ENCODE results near the gene TREX2.
"Not testable (repeated sequence)": the region's sequence is repeated elsewhere in the genome, so short reads cannot be mapped to it uniquely, and the experiment has no call there.

The TREX2 gene

GRCh38 chrX:153405426-153405825, 40.4 kb downstream of the TREX2 start:
- Histone ChIP-seq H3K27ac (ENCODE audit: insufficient read depth in 1 of 2, low read depth in 1 of 2, low read length in 2 of 2, poor library complexity in 1 of 2, severe bottlenecking in 2 of 2) (no peak overlapping the region), H3K27me3 (replicated peaks in 2 of 5; ENCODE audit: control insufficient read depth in 4 of 5, insufficient read depth in 5 of 5, low read length in 4 of 5) (peaks cover 0 to 8% (median 0%) of the 10 kb centered on the region in 5 experiments), H3K4me1 (ENCODE audit: control extremely low read depth in 1 of 4, control insufficient read depth in 4 of 4, insufficient read depth in 4 of 4, low read length in 3 of 4) (peaks cover 0 to 7% (median 2%) of the 10 kb centered on the region in 4 experiments), H3K36me3 (ENCODE audit: control insufficient read depth in 4 of 4, insufficient read depth in 4 of 4, low read length in 3 of 4) (no peaks in the 10 kb centered on the region), H3K4me3 (ENCODE audit: control insufficient read depth in 1 of 7, extremely low read depth in 1 of 7, insufficient read depth in 4 of 7, low read depth in 2 of 7, low read length in 6 of 7) (no peak overlapping the region), H3K9me3 (ENCODE audit: control extremely low read depth in 1 of 5, control insufficient read depth in 4 of 5, insufficient read depth in 2 of 5, low read depth in 1 of 5, low read length in 4 of 5) (peaks cover 0 to 3% (median 0%) of the 10 kb centered on the region in 5 experiments)
- DNase-seq: peak in 1 of 3 donors; percentile 19
- POLR2A ChIA-PET: no interaction called here
- 41% methylated on average over 4 of the region's 5 CpGs for WGBS (ENCODE audit: insufficient coverage)
- CTCF ChIA-PET: no interaction called here

GRCh38 chrX:153404333-153404732, 41.5 kb downstream of the TREX2 start:
- CTCF ChIA-PET; DNase-seq; H3K27ac ChIP-seq (ENCODE audit: insufficient read depth in 1 of 2, low read depth in 1 of 2, low read length in 2 of 2, poor library complexity in 1 of 2, severe bottlenecking in 2 of 2); H3K4me1 ChIP-seq (ENCODE audit: control extremely low read depth in 1 of 4, control insufficient read depth in 4 of 4, insufficient read depth in 4 of 4, low read length in 3 of 4); H3K27me3 ChIP-seq (replicated peaks in 2 of 5; ENCODE audit: control insufficient read depth in 4 of 5, insufficient read depth in 5 of 5, low read length in 4 of 5); POLR2A ChIA-PET; H3K4me3 ChIP-seq (ENCODE audit: control insufficient read depth in 1 of 7, extremely low read depth in 1 of 7, insufficient read depth in 4 of 7, low read depth in 2 of 7, low read length in 6 of 7); H3K9me3 ChIP-seq (ENCODE audit: control extremely low read depth in 1 of 5, control insufficient read depth in 4 of 5, insufficient read depth in 2 of 5, low read depth in 1 of 5, low read length in 4 of 5); H3K36me3 ChIP-seq (ENCODE audit: control insufficient read depth in 4 of 4, insufficient read depth in 4 of 4, low read length in 3 of 4): not testable (repeated sequence)
- 90% methylated on average over 3 of the region's 5 CpGs for WGBS (ENCODE audit: insufficient coverage)

- Histone ChIP-seq H3K4me1 (ENCODE audit: control extremely low read depth in 1 of 4, control insufficient read depth in 4 of 4, insufficient read depth in 4 of 4, low read length in 3 of 4) (peaks cover 0 to 11% (median 5%) of the 10 kb centered on the region in 4 experiments), H3K4me3 (ENCODE audit: control insufficient read depth in 1 of 7, extremely low read depth in 1 of 7, insufficient read depth in 4 of 7, low read depth in 2 of 7, low read length in 6 of 7) (no peak within 1 kb of the TSS), H3K36me3 (ENCODE audit: control insufficient read depth in 4 of 4, insufficient read depth in 4 of 4, low read length in 3 of 4) (no peaks in the 10 kb centered on the region), H3K9me3 (ENCODE audit: control extremely low read depth in 1 of 5, control insufficient read depth in 4 of 5, insufficient read depth in 2 of 5, low read depth in 1 of 5, low read length in 4 of 5) (peaks cover 0 to 3% (median 0%) of the 10 kb centered on the region in 5 experiments), H3K27ac (ENCODE audit: insufficient read depth in 1 of 2, low read depth in 1 of 2, low read length in 2 of 2, poor library complexity in 1 of 2, severe bottlenecking in 2 of 2) (no peak within 1 kb of the TSS), H3K27me3 (replicated peaks in 2 of 5; ENCODE audit: control insufficient read depth in 4 of 5, insufficient read depth in 5 of 5, low read length in 4 of 5) (peaks cover 0 to 4% (median 0%) of the 10 kb centered on the region in 5 experiments)
- no peak for DNase-seq
- POLR2A ChIA-PET: no interaction called here
- 96% methylated on average over 25 of the region's 29 CpGs for WGBS (ENCODE audit: insufficient coverage)
- CTCF ChIA-PET: no interaction called here
Observed at GRCh38 chrX:153401133-153401764, 44.6 kb downstream of the TREX2 start, which contains the start of gene PNMA6E. PNMA6E (minus strand) TSS chrX:153401350; CDS start chrX:153398849, 2,501 bp downstream.

DNA sequence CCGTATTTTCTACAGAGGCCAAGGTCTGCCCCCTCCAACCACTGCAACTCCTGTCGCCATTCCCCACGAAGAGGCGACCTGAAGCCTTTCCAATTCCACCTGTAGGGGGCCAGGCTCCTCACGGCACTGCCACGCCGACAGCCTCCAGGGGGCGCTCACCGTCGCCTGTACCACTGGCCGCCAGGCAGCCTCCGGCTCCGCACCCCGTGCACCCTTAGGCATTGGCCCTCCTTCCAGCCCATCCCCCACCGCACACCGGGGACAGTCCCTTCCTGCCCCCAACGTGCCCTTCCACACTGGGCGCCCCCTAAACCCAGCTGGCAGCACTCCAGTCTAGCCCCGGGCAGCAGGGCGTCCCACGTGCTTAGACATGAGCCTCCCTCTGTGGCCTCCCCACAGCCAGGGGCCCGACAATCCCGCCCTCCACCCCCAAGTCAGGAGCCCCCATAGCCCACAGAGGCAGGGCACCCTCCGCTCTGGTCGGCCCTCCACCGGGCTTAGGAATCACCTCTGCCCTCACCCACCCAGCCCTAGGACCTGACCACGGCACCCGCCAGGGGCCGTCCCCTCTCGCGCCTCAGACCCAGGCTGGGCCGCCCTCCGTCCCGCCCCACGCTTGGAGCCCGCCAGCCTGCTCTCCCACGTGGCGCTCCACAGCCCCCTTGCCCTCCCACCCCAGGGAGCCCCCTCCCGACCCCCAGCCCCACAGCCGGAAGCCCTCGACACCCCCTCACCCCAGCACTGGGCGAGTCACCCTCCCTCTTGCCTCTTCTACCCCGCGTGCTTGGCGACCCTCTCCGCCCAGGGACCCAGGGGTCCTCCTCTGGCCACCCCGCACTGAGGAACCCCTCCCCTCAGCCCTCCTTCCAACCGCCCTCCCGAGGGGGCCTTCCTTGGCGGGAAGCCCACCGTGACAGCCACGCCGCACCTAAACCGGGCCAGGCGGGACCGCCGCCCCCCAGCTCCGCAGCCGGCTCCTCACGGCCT, 45.4 kb downstream of the TREX2 start:
- WGBS (ENCODE audit: insufficient coverage): 84% methylated on average over 42 of the region's 60 CpGs
- Histone ChIP-seq H3K4me1 (ENCODE audit: control extremely low read depth in 1 of 4, control insufficient read depth in 4 of 4, insufficient read depth in 4 of 4, low read length in 3 of 4) (peaks cover 0 to 15% (median 10%) of the 10 kb centered on the region in 4 experiments), H3K27ac (ENCODE audit: insufficient read depth in 1 of 2, low read depth in 1 of 2, low read length in 2 of 2, poor library complexity in 1 of 2, severe bottlenecking in 2 of 2) (no peak overlapping the region), H3K4me3 (ENCODE audit: control insufficient read depth in 1 of 7, extremely low read depth in 1 of 7, insufficient read depth in 4 of 7, low read depth in 2 of 7, low read length in 6 of 7) (no peak overlapping the region), H3K27me3 (replicated peaks in 2 of 5; ENCODE audit: control insufficient read depth in 4 of 5, insufficient read depth in 5 of 5, low read length in 4 of 5) (peaks cover 0 to 11% (median 0%) of the 10 kb centered on the region in 5 experiments), H3K9me3 (ENCODE audit: control extremely low read depth in 1 of 5, control insufficient read depth in 4 of 5, insufficient read depth in 2 of 5, low read depth in 1 of 5, low read length in 4 of 5) (peaks cover 0 to 3% (median 0%) of the 10 kb centered on the region in 5 experiments), H3K36me3 (ENCODE audit: control insufficient read depth in 4 of 4, insufficient read depth in 4 of 4, low read length in 3 of 4) (no peaks in the 10 kb centered on the region)
- POLR2A ChIA-PET: no interaction called here
- CTCF ChIA-PET: interaction anchor here (2.1 kb wide), 1 partner anchor 37 kb away, joined by 8 read pairs; no protein-coding TSS in a partner anchor
- DNase-seq: peak; percentile 36 to 67 (median 55)

- WGBS (ENCODE audit: insufficient coverage): 95% methylated on average over 15 of the region's 17 CpGs
- CTCF ChIA-PET: interaction anchor here (1.0 to 2.9 kb wide), 3 partner anchors 8 to 39 kb away, joined by 3 to 11 read pairs (median 8); no protein-coding TSS in a partner anchor
- POLR2A ChIA-PET: no interaction called here
- Histone ChIP-seq H3K36me3 (ENCODE audit: control insufficient read depth in 4 of 4, insufficient read depth in 4 of 4, low read length in 3 of 4) (no peaks in the 10 kb centered on the region), H3K4me1 (ENCODE audit: control extremely low read depth in 1 of 4, control insufficient read depth in 4 of 4, insufficient read depth in 4 of 4, low read length in 3 of 4) (peaks cover 0 to 32% (median 15%) of the 10 kb centered on the region in 4 experiments), H3K27me3 (replicated peaks in 2 of 5; ENCODE audit: control insufficient read depth in 4 of 5, insufficient read depth in 5 of 5, low read length in 4 of 5) (peaks cover 0 to 14% (median 0%) of the 10 kb centered on the region in 5 experiments), H3K27ac (ENCODE audit: insufficient read depth in 1 of 2, low read depth in 1 of 2, low read length in 2 of 2, poor library complexity in 1 of 2, severe bottlenecking in 2 of 2) (no peak overlapping the region), H3K4me3 (ENCODE audit: control insufficient read depth in 1 of 7, extremely low read depth in 1 of 7, insufficient read depth in 4 of 7, low read depth in 2 of 7, low read length in 6 of 7) (no peak overlapping the region), H3K9me3 (ENCODE audit: control extremely low read depth in 1 of 5, control insufficient read depth in 4 of 5, insufficient read depth in 2 of 5, low read depth in 1 of 5, low read length in 4 of 5) (peaks cover 0 to 3% (median 0%) of the 10 kb centered on the region in 5 experiments)
- DNase-seq: no peak
Observed at GRCh38 chrX:153398275-153398960, 47.4 kb downstream of the TREX2 start.

- Histone ChIP-seq H3K9me3 (ENCODE audit: control extremely low read depth in 1 of 5, control insufficient read depth in 4 of 5, insufficient read depth in 2 of 5, low read depth in 1 of 5, low read length in 4 of 5) (peaks cover 0 to 3% (median 0%) of the 10 kb centered on the region in 5 experiments), H3K4me1 (ENCODE audit: control extremely low read depth in 1 of 4, control insufficient read depth in 4 of 4, insufficient read depth in 4 of 4, low read length in 3 of 4) (peaks cover 0 to 32% (median 15%) of the 10 kb centered on the region in 4 experiments), H3K4me3 (ENCODE audit: control insufficient read depth in 1 of 7, extremely low read depth in 1 of 7, insufficient read depth in 4 of 7, low read depth in 2 of 7, low read length in 6 of 7) (no peak overlapping the region), H3K27me3 (replicated peaks in 2 of 5; ENCODE audit: control insufficient read depth in 4 of 5, insufficient read depth in 5 of 5, low read length in 4 of 5) (peaks cover 0 to 10% (median 0%) of the 10 kb centered on the region in 5 experiments), H3K36me3 (ENCODE audit: control insufficient read depth in 4 of 4, insufficient read depth in 4 of 4, low read length in 3 of 4) (no peaks in the 10 kb centered on the region), H3K27ac (ENCODE audit: insufficient read depth in 1 of 2, low read depth in 1 of 2, low read length in 2 of 2, poor library complexity in 1 of 2, severe bottlenecking in 2 of 2) (no peak overlapping the region)
- no peak for DNase-seq
- WGBS (ENCODE audit: insufficient coverage): 91% methylated on average over 26 of the region's 27 CpGs
- CTCF ChIA-PET: interaction anchor here (2.9 kb wide), 1 partner anchor 9 kb away, joined by 11 read pairs; no protein-coding TSS in a partner anchor
- POLR2A ChIA-PET: no interaction called here
Observed at GRCh38 chrX:153397256-153397960, 48.4 kb downstream of the TREX2 start.

Data from common myeloid progenitor, CD34-positive (primary cell).